Lung (tissue), 12 donors: ENCODE results near the gene ELOVL5. TPM values are rescaled to one million over a fixed set of nuclear protein-coding genes. Genes with fewer than 3 reads are reported as not detected.

Experiments used
- ATAC-seq: fragments of 200-7000 bp; cut with Tn5 transposase; one replicate; pipeline ENCODE4 v1.9.1; 2020; ENCODE audit warnings: moderate number of reproducible peaks; ENCODE audit not compliant: insufficient read depth, low FRiP score
- DNase-seq, 3 donors: peaks; one replicate each; pipeline ENCODE4 v3.0.0-alpha.2; 2013 to 2017
- H3K27ac ChIP-seq, 2 donors: one replicate each; pipeline ENCODE4 v1.5.1; 2013; ENCODE audit warnings: mild to moderate bottlenecking in 2 of 2, moderate library complexity in 2 of 2, control low read depth in 1 of 2, inconsistent platforms in 1 of 2, low read depth in 1 of 2, low read length in 1 of 2
- H3K27me3 ChIP-seq, 3 donors: one replicate each; pipeline ENCODE4 v1.5.1; 2013; ENCODE audit warnings: low read length in 2 of 3; ENCODE audit not compliant: control insufficient read depth in 3 of 3, insufficient read depth in 3 of 3
- H3K36me3 ChIP-seq, 4 donors: one replicate each; pipeline ENCODE4 v1.5.1; 2013; ENCODE audit warnings: low read length in 4 of 4, mild to moderate bottlenecking in 1 of 4, moderate library complexity in 1 of 4; ENCODE audit not compliant: control insufficient read depth in 4 of 4, insufficient read depth in 4 of 4
- H3K4me1 ChIP-seq, 5 donors: one replicate each; pipeline ENCODE4 v1.5.1; 2013; ENCODE audit warnings: low read length in 5 of 5, mild to moderate bottlenecking in 2 of 5, moderate library complexity in 1 of 5; ENCODE audit not compliant: control insufficient read depth in 5 of 5, insufficient read depth in 5 of 5
- H3K4me3 ChIP-seq: one replicate; pipeline ENCODE4 v1.5.1; 2013; ENCODE audit warnings: mild to moderate bottlenecking, control low read depth, moderate library complexity
- H3K9ac ChIP-seq, 2 donors: one replicate each; pipeline ENCODE4 v1.5.1; 2013; ENCODE audit warnings: low read length in 2 of 2, control low read depth in 1 of 2; ENCODE audit not compliant: insufficient read depth in 1 of 2
- H3K9me3 ChIP-seq, 4 donors: one replicate each; pipeline ENCODE4 v1.5.1; 2013; ENCODE audit warnings: low read length in 3 of 4, mild to moderate bottlenecking in 1 of 4, moderate library complexity in 1 of 4; ENCODE audit not compliant: control insufficient read depth in 4 of 4, insufficient read depth in 3 of 4
- CTCF ChIP-seq: IDR thresholded peaks from 2 replicates; pipeline ENCODE4 v1.5.1; 2012; ENCODE audit warnings: mild to moderate bottlenecking; ENCODE audit errors: control extremely low read depth, extremely low read depth
- WGBS, 2 donors: extraction: QIAGEN DNeasy Blood & Tissue Kit; methylation state at CpG; one replicate each; pipeline ENCODE4 v1.1.7; 2013; 5-methylcytosine and 5-hydroxymethylcytosine counted together
- polyA plus RNA-seq, 2 donors: library from polyadenylated mRNA; stranded (reverse); fragments of 200-250 nt; gene quantifications; one replicate each; pipeline ENCODE4 v1.2.1, GENCODE V29; 2013
- total RNA-seq, 2 donors: library from RNA; depleted of rRNA in 1 of 2; stranded (reverse); fragments of >200 nt in 1 of 2; gene quantifications; one replicate each; pipeline ENCODE4 v1.2.1, GENCODE V29; 2014 to 2021
- donor health status: control.
- donor health status: control.
- donor health status: Bipolar disorder and iron deficiency.
- donor health status: healthy.
- donor health status: DM: yes; HTN: yes; CAD: no.

Gene ELOVL5
- total and polyA plus RNA-seq, 4 donors = 37.7 to 95.6 (median 89.9) TPM

GRCh38 chr6:53357576-53358360 lies 9.0 kb upstream of the ELOVL5 start:
- Histone ChIP-seq H3K27me3 (no peaks in the 10 kb centered on the region), H3K9me3 (no peaks in the 10 kb centered on the region), H3K9ac (peak overlapping the region in 1 of 2 donors; percentile 40), H3K27ac (no peak overlapping the region), H3K36me3 (no peaks in the 10 kb centered on the region), H3K4me1 (peaks cover 0 to 13% (median 4%) of the 10 kb centered on the region in 5 donors), H3K4me3 (no peak overlapping the region)
- TF ChIP-seq CTCF = no peak
- 74 to 82% methylated on average over 7 of the region's 7 CpGs for WGBS, 2 donors
- ATAC-seq = no peak
- no peak for DNase-seq

- Histone ChIP-seq H3K4me1 (peaks cover 2 to 12% (median 4%) of the 10 kb centered on the region in 5 donors), H3K9me3 (no peaks in the 10 kb centered on the region), H3K36me3 (no peaks in the 10 kb centered on the region), H3K27me3 (no peaks in the 10 kb centered on the region), H3K27ac (no peak overlapping the region), H3K4me3 (no peak overlapping the region), H3K9ac (no peak overlapping the region)
- no peak for TF ChIP-seq CTCF
- DNase-seq = no peak
- ATAC-seq = no peak
- WGBS, 2 donors = 85 to 89% methylated on average over 1 of the region's 1 CpG
Observed at GRCh38 chr6:53353624-53354023, 4.9 kb upstream of the ELOVL5 start.

GRCh38 chr6:53352360-53352759 lies 3.6 kb upstream of the ELOVL5 start:
- peaks cover 0 to 7% (median 3%) of the 10 kb centered on the region in 5 donors for H3K4me1 ChIP-seq
- H3K9me3 ChIP-seq = no peaks in the 10 kb centered on the region
- no peak overlapping the region for H3K9ac ChIP-seq
- WGBS, 2 donors = 71 to 90% methylated on average over 3 of the region's 3 CpGs
- no peaks in the 10 kb centered on the region for H3K27me3 ChIP-seq
- DNase-seq (no peak), ATAC-seq (no peak)
- no peaks in the 10 kb centered on the region for H3K36me3 ChIP-seq
- no peak overlapping the region for H3K27ac ChIP-seq
- no peak for TF ChIP-seq CTCF
- no peak overlapping the region for H3K4me3 ChIP-seq
